HG03135 (cell line): ENCODE data around the gene CORO2B.

Experiments used
- ATAC-seq: cut with Tn5 transposase; IDR thresholded peaks from one replicate; pipeline ENCODE4 v1.9.1; 2021; ENCODE audit warnings: mild to moderate bottlenecking, moderate library complexity; ENCODE audit not compliant: unreplicated experiment

CORO2B gene

DNA sequence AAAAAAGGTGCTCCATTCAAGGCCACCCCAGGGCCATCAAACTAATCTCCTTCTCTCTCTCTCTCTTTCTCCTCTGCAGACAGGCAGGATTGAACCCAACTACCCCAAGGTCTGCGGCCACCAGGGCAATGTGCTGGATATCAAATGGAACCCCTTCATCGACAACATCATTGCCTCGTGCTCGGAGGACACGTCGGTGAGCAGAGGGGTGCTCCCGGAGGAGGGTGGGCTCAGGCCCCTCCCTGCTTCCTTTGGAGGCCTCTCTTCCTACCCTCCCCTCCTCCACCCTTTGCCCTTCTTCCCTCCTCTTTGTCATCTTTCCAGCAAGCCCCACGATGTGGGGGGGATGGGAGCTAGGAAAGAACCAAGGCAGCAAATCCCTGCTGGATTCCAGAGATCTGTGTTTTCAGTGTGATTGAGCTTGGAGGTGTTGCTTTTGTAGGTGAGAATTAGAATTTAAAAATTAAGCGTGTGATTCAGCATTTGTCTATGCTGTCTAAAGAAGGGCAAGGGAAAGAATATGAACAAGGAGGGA, 116.3 kb downstream of the CORO2B start:
- ATAC-seq = no peak

DNA sequence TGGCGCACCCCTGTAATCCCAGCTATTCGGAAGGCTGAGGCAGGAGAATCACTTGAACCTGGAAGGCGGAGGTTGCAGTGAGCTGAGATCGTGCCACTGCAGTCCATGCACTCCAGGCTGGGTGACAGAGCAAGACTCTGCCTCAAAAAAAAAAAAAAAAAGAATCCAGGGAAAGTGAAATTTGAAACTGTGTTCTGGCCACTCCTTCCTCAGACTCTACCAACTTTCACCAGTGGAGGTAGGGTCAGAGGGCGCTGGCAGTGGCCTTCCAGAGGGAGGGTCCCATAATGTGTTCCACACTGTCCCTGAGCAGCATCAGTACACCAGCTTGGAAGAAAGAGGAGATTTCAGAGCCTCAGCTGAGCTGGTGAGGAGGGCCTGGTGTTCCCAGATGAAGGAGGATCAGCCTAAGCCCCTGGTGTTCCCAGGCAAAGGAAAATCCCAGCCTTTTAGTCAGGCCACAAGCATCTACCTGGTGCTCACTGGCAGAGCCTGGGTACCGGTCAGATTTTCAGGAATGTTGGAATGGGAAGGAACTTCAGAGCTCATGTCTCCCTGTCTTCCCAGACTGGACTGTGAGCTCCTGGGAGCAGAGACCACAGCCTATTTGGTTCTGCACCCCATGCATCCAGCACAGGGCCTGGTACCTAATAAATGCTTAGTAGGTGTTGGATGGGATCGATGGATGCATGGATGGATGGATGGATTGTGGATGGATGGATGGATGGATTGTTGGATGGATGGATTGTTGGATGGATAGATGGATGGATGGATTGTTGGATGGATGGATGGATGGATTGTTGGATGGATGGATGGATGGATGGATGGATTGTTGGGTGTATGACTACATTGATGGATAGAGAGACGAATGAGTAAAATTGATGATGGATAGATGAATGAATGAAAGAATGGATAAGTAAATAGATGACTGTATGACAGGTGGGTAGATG, 117.9 kb downstream of the CORO2B start:
- ATAC-seq = no peak

DNA sequence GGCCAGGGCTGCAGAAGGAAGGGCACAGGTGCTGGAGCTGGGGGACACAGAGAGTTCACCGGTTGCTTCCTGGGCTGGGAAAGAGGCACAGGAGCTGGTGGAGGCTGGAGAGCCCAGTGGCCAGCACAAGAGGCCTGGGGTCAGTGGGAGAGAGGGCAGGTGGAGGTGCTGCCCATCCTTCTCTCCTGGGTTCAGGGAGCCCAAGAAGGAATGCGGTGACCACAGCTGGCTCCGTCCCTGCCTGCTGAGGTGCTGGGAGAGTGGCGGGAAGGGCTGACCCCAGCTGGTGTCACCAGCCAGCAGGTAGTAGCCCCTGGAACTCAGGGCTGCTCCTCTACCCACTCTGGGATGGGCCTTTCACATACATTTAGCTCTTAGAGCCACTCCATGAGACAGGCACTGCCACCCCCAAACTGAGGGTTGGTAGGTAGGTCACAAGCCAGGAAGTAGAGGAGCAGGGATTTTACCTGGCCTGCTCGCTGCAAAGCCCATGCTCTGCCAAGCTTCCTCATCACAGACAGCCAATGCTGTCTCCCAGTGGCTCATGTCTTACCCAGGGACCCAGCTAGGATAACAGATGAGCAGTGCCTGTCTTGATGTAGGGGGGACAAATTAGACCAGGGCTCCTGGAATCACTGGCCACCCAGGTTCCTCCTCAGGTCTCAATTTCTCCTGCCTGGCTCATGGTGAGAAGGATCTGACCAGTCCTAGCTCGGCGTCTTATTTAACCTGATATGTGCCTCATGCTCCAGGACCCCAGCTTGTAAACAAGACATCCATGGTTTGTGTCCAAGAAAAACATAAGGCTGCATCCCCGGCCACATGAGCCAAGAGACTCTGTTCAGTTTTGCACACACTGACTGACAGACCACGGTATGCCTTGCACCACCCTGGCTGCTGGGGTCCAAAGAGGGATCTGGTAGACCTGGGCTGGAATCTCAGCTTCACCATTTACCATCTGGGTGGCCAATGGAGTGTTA, 119.2 kb downstream of the CORO2B start:
- ATAC-seq = no peak

DNA sequence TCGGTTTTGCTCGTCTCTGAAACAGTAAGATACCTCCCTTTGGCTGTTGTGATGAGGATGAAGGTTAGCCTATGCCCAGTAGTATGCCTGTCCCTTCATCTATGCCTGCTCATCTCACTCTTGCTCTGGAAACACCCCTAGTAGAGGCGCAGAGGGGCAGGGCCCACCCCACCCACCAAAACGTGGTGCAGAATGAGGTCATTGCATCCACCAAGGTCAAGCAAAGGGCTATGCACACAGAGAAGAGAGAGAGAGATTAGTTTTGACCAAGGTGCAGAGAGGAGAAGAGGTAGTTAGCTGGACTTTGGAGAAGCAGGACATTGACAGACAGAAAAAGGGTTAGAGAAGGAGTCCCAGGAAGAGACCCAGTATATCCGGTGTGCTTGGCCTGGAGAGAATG, 119.9 kb downstream of the CORO2B start:
- no peak for ATAC-seq

DNA sequence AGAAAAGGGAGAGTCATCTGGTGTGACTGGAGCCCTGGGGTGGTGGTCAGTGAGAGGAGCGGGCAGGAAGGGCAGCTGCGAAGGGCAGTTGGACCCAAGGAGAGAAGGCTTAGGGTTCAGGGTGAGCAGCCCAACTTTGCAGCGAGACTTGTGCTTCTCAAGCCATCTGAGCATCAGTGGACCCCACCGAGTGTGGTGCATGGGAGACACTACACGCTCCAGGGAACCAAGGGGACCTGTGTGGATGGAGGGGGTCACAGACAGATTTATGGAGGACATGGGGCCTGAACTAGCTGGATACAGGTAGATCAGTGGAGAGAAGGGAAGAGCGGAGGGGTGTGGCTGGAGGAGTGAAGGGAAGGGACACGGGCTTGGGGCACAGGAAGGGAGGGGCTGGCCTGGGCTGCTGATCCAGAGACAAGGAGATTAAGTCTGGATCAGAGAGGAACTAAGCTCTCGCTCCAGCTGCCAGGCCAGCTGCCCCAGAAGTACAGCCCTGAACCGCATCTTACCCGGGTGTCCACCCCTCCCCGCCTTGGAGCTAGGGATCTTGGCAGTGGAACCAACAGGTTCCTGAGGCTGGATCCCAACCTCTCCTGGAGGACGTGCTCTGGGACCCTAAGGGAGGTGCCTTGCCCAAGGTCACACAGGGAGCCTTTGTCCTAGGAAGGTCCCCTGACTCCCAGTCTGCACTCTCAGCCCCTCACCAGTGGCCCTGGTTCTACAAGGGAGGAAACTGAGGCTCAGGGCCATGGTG, 120.5 kb downstream of the CORO2B start:
- no peak for ATAC-seq

DNA sequence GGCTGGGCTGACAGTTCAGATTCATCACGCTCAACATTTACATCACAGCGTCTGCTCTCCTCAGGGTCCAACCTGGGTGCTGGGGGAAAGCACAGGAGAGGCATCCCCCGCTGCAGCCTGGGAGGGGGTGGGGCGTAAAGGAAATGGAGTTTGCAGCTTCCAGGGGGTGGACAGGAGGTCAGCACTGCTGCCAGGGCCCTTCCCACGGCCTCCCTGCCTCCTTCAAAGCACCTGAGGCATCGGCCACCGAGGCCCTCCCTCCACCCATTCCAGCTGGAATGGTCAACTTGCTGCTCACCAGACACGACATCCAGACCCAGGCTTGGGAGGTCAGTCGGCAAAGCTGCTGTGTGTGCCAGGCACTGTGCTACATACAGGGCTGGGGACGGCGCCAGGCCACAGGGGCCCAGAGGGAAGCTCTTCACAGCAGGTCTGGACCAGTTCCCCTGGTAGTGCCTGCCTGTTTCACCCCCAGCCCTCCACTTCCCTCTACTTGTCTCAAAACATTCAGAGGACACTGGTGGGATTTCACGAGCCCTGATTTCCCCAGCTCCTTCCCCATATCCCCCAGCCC, 121.2 kb downstream of the CORO2B start:
- no peak for ATAC-seq

- no peak for ATAC-seq
Measured at GRCh38 chr15:68700455-68701123, 121.8 kb downstream of the CORO2B start.

- ATAC-seq = no peak
Measured at GRCh38 chr15:68701886-68702285, 123.1 kb downstream of the CORO2B start.

DNA sequence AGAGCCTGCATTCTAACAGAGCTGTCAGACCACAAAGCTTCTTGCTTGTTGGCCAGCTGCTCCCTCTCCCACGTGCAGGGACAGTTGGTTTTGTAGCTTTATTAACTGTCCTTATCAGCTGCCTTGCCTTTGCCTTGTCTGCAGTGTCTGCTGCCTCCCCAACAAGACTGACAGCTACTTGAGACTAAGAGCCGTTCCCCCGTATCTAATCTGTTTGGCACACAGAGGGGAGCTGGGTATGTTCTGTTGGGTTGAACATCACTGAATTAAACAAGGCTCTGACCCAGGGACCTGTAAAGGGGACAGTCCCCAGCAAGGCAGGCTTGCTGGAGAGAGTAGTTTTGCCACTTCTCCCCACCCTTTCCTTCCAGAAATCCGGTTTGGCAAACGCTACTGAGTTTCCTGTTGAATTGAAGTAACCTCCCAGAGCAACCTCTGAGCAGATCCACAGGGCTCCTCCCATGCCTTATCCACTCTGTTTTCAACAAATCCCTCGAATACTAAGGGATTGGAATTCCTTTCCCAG, 125.8 kb downstream of the CORO2B start:
- no peak for ATAC-seq

DNA sequence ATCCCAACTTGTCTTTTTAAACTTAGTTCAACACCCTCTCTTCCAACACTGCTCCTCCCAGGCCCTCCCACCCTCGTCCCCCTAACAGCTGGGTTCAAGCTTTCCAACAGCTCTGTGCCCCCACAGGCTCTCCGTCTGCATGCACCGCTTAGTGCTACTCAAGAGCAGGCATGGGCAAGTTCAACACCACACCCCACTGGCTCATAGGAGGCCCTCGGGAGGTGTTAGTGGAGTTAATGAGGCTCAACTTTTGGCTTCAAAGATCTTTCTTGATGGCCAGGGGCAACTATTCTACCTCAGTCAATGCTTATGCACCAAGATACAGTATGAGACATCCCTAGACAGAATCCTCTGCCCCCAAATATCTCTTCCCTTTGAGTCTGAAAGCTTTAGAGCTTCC, 127.5 kb downstream of the CORO2B start:
- ATAC-seq = no peak

DNA sequence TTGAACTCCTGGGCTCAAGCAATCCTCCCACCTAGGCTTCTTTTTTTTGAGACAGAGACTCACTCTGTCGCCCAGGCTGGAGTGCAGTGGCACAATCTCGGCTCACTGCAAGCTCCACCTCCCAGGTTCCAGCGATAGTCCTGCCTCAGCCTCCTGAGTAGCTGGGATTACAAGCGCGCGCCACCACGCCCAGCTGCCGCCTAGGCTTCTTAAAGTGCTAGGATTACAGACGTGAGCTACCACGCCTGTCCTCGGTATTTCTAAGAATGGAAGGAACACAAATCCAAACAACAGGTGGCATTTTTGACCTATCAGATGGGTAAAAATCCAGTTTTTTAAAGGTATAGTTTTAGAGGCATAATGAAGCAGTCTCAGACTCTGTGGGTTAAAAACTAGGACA, 128.1 kb downstream of the CORO2B start:
- ATAC-seq = no peak

- ATAC-seq = no peak
Measured at GRCh38 chr15:68707386-68707785, 128.6 kb downstream of the CORO2B start.

DNA sequence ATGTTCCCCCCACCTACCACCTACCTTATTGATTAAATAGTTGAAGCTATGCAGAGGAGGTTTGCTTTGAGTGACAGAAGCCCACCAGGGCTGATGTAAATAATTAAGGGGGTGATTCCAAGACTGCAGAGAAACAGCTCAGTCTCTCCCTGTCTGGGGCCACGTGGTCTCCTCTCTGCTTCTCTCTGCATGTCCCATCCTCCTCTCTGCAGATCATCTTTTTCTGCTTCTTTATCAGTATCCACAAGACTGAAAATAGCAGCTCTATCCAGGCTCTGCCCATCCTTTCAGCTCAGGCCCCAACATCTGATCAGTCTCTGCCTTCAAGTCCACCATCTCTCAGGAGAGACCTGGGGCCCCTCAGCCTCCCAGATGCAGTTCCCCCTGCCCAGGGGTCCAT, 131.1 kb downstream of the CORO2B start:
- ATAC-seq = no peak

- no peak for ATAC-seq
Measured at GRCh38 chr15:68710536-68710935, 131.7 kb downstream of the CORO2B start.

DNA sequence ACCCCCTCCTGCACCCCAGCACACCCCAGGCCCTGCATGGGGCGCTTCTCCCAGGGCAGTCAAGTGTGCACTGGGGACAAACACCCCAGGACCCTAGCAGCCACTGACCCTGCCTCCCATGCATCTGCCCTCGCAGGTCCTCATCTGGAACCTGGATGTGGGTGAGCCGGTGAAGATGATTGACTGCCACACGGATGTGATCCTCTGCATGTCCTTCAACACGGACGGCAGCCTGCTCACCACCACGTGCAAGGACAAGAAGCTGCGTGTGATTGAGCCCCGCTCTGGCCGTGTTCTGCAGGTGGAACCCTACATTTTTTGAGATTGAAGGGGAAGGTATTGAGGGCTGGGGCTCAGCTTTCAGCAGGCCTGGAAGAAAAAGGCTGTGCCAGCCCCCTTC, 132.6 kb downstream of the CORO2B start:
- no peak for ATAC-seq

DNA sequence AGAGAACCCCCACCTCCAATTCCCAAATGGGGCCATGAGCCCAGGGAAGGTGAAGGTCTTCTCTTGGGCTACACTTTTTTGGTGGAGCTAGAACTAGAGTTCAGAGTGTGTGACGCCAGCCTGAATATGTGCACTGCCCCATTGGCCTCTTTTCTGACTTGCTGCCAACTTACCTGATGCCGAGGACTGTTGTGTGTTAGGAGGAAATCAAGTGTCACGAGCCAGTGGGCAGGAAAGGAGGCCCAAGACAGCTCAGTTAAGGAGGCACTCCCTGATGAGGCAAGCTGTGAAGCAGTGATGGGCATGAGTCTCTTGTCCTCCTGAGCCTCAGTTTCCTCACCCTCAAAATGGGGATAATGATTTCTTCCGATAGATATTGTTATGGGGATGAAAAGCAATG, 134.1 kb downstream of the CORO2B start:
- ATAC-seq = no peak

DNA sequence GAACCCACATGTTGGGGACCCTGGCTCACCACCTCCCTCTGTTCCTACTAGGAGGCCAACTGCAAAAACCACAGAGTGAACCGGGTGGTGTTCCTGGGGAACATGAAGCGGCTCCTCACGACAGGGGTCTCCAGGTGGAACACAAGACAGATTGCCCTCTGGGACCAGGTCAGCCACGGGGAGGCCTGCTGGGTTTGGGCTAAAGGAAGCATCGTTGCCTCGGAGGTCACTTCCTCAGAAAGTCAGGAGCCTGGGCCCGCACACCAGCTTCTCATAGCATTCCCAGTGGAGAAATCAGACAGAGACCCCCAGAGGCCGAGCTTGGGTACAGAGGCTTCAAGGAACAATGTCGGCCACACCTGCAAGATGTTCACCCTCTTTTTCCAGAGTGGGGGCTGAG, 135.1 kb downstream of the CORO2B start:
- ATAC-seq = no peak

DNA sequence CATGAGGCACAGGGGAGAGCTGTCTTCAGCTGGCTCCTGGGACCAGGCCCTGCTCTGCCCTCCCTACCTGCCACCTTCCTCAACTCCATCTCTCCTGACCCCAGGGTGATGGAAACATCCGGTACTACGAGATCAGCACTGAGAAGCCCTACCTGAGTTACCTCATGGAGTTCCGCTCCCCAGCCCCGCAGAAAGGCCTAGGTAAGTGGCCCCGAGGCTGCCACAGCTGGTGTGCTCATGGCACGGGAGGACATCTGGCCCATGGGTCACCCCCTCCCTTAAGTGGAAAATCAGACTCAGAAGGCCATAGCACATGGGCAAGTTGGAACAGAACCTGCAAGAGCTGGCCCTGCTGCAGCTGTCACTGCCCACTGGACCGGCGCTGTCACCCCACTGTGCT, 136.3 kb downstream of the CORO2B start:
- no peak for ATAC-seq

DNA sequence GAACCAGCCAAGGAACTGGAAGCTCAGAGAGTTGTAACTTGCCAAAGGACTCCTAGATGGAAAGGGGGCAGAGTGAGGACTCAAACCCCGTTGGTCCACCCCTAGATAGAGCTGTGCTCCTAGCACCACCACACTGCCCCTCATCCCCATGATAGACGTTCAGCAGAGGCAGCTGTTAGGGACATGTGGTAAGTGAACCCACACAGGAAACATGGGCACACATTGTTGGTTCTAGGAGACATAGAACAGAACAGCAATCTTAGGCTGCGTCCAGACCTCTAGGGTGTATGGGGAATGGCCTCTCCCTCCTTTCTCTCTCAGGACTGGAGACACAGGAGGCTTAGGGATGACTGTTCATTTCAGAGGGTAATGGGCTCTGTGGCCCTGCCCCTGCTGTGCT, 139.2 kb downstream of the CORO2B start:
- ATAC-seq = no peak

DNA sequence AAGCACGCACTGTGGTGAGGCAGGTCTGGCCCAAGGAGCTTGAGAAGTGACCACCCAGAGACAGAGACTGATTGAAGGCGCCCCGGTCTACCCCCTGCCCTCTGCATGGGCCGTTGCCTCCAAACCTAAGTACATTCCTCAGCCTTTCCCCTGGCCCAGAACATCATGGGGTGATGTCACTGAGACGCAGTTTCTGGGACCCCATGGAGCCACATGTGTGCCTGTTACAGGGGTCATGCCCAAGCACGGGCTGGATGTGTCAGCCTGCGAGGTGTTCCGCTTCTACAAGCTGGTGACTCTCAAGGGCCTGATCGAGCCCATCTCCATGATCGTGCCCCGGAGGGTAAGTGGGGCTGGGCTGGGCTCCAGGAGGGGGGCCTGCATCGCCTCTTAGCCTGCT, 139.7 kb downstream of the CORO2B start:
- no peak for ATAC-seq
